Body of pancreas (tissue), 4 donors: ENCODE results near the gene ABCG2. TPM values are rescaled to one million over a fixed set of nuclear protein-coding genes. Genes with fewer than 3 reads are reported as not detected.

Experiments used
- ATAC-seq: fragments of 150-250 bp; one replicate; pipeline ENCODE4 v1.9.1; 2016
- DNase-seq, 4 donors: peaks; one replicate each; pipeline ENCODE4 v3.0.0-alpha.2; 2019
- H3K27ac ChIP-seq, 4 donors: fragments of 200-600 bp; sonication (generic); 1 replicate in 3 of 4; 2 replicates in 1 of 4; pipeline versions ENCODE4 v1.5.1 to v1.6.1; 2016 to 2019; ENCODE audit warnings: mild to moderate bottlenecking in 1 of 4, mixed read lengths in 1 of 4, moderate library complexity in 1 of 4
- H3K27me3 ChIP-seq, 2 donors: fragments of 200-600 bp; sonication (generic); one replicate each; pipeline ENCODE4 v1.6.0; 2016; ENCODE audit warnings: mild to moderate bottlenecking in 1 of 2
- H3K36me3 ChIP-seq, 2 donors: fragments of 200-600 bp; sonication (generic); replicated peaks in 1 of 2; 2 replicates each; pipeline ENCODE4 v1.5.1; 2016; ENCODE audit warnings: low read depth in 2 of 2; ENCODE audit not compliant: insufficient read depth in 1 of 2
- H3K4me1 ChIP-seq: fragments of 200-600 bp; sonication (generic); one replicate; pipeline ENCODE4 v1.6.0; 2016
- H3K4me3 ChIP-seq, 2 donors: fragments of 200-600 bp; sonication (generic); 1 replicate in 1 of 2; 2 replicates in 1 of 2; pipeline ENCODE4 v1.5.1; 2016 to 2019
- H3K9me3 ChIP-seq, 3 donors: fragments of 200-600 bp; sonication (generic); 1 replicate in 2 of 3; 2 replicates in 1 of 3; pipeline ENCODE4 v1.5.1; 2016
- CTCF ChIP-seq, 7 experiments: fragments of 450-650 bp in 4 of 7; fragments of 200-600 bp in 3 of 7; sonication (generic) in 3 of 7; IDR thresholded peaks; one replicate each; pipeline ENCODE4 v1.5.1; 2016 to 2019; ENCODE audit warnings: antibody characterized with exemption in 7 of 7
- POLR2A ChIP-seq, 3 donors: fragments of 450-650 bp; IDR thresholded peaks; one replicate each; pipeline ENCODE4 v1.6.1; 2016; ENCODE audit warnings: antibody characterized with exemption in 3 of 3, mild to moderate bottlenecking in 2 of 3
- WGBS, 2 donors: methylation state at CpG; one replicate each; pipeline ENCODE4 v1.1.5; 2017; 5-methylcytosine and 5-hydroxymethylcytosine counted together
- intact Hi-C: fragments of 100-400 bp; cut with DNase I; formaldehyde crosslinking; loops from one replicate; pipeline ENCODE4 v1.15.1; 2023
- total RNA-seq, 2 donors: library from RNA; depleted of rRNA; stranded (reverse); fragments of >200 nt; gene quantifications; one replicate each; pipeline ENCODE4 v1.1.0, GENCODE V29; 2016

ABCG2 gene
- total RNA-seq, 2 donors from 2014 or later = 0.66 to 2.1 TPM

- H3K27me3 ChIP-seq = no peaks in the 10 kb centered on the region
- H3K4me1 ChIP-seq = no peaks in the 10 kb centered on the region
- DNase-seq (no peak), ATAC-seq (no peak)
- H3K9me3 ChIP-seq = no peaks in the 10 kb centered on the region
- no peak overlapping the region for H3K27ac ChIP-seq
- no peaks in the 10 kb centered on the region for H3K36me3 ChIP-seq
- WGBS, 2 donors = 64 to 73% methylated on average over 5 of the region's 5 CpGs
- no peak for TF ChIP-seq POLR2A (IDR thresholded peaks at IDR 0.05)
- no peak for TF ChIP-seq CTCF (IDR thresholded peaks at IDR 0.05)
- intact Hi-C loops = no loop called here
- H3K4me3 ChIP-seq = no peak overlapping the region
Measured at GRCh38 chr4:88093874-88094273, 64.6 kb downstream of the ABCG2 start.

- Histone ChIP-seq H3K27ac (no peak overlapping the region), H3K4me3 (no peak overlapping the region), H3K36me3 (no peaks in the 10 kb centered on the region), H3K27me3 (no peaks in the 10 kb centered on the region), H3K9me3 (no peaks in the 10 kb centered on the region), H3K4me1 (no peaks in the 10 kb centered on the region)
- WGBS, 2 donors = 77 to 79% methylated on average over 3 of the region's 3 CpGs
- DNase-seq (no peak), ATAC-seq (no peak)
- intact Hi-C loops = no loop called here
- TF ChIP-seq POLR2A (IDR thresholded peaks at IDR 0.05) (no peak), CTCF (IDR thresholded peaks at IDR 0.05) (no peak)
Measured at GRCh38 chr4:88091378-88091777, 67.1 kb downstream of the ABCG2 start.

DNA sequence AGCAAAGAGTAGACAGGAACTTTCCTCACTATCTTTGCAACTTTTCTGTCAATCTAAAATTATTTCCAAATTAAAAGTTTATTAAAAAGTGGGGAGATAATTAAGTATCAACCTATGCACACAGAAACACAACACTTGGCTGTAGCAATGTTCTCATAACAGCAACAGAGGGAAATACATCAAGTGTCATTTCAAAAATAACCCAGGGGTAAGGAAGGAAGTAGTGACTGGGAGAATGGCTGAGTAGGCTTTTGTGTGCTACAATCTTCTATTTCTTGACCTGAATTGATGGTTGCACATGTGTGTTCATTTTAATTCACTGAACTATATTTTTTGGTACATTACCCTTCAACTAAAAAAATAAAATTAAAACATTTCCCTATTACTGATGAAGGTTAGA lies 67.5 kb downstream of the ABCG2 start:
- no peaks in the 10 kb centered on the region for H3K4me1 ChIP-seq
- H3K4me3 ChIP-seq = no peak overlapping the region
- no peaks in the 10 kb centered on the region for H3K36me3 ChIP-seq
- TF ChIP-seq CTCF (IDR thresholded peaks at IDR 0.05) (no peak), POLR2A (IDR thresholded peaks at IDR 0.05) (no peak)
- DNase-seq (no peak), ATAC-seq (no peak)
- H3K27me3 ChIP-seq = no peaks in the 10 kb centered on the region
- intact Hi-C loops = no loop called here
- H3K27ac ChIP-seq = no peak overlapping the region
- H3K9me3 ChIP-seq = no peaks in the 10 kb centered on the region

- H3K36me3 ChIP-seq = no peaks in the 10 kb centered on the region
- H3K9me3 ChIP-seq = no peaks in the 10 kb centered on the region
- 79 to 93% methylated on average over 1 of the region's 1 CpG for WGBS, 2 donors
- DNase-seq = no peak
- no peak for ATAC-seq
- intact Hi-C loops = no loop called here
- no peak overlapping the region for H3K27ac ChIP-seq
- no peak overlapping the region for H3K4me3 ChIP-seq
- no peaks in the 10 kb centered on the region for H3K27me3 ChIP-seq
- TF ChIP-seq POLR2A (IDR thresholded peaks at IDR 0.05) = no peak
- TF ChIP-seq CTCF (IDR thresholded peaks at IDR 0.05) = no peak
- H3K4me1 ChIP-seq = no peaks in the 10 kb centered on the region
Measured at GRCh38 chr4:88087004-88087403, 71.4 kb downstream of the ABCG2 start.

DNA sequence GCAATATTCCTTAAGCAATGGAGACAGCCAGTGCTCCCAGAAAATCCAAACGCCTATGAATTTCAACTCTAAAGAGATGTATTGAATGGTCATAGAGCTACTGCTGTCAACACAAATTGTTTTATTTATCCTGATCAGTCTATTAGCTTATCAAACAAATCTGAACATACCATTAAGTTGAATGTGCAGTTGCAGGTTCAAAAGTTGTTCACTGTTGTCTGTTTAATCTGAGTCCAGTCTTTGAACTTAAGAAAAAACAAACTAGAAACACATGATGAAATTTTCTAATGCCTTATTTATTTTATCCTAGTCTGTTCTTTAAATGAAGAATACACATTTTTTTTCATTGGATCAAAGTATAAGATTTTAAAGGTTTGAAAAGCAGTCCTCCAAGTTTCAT lies 77.8 kb downstream of the ABCG2 start:
- TF ChIP-seq POLR2A (IDR thresholded peaks at IDR 0.05) (no peak), CTCF (IDR thresholded peaks at IDR 0.05) (no peak)
- Histone ChIP-seq H3K9me3 (no peaks in the 10 kb centered on the region), H3K4me3 (no peak overlapping the region), H3K27me3 (no peaks in the 10 kb centered on the region), H3K36me3 (peaks cover 0 to 4% of the 10 kb centered on the region in 2 donors), H3K4me1 (no peaks in the 10 kb centered on the region), H3K27ac (no peak overlapping the region)
- no peak for ATAC-seq
- DNase-seq = no peak
- intact Hi-C loops = no loop called here
- 82 to 86% methylated on average over 1 of the region's 1 CpG for WGBS, 2 donors
